ENCODE measurements around the gene MED10. TPM values are rescaled to one million over a fixed set of nuclear protein-coding genes. Genes with fewer than 3 reads are reported as not detected.

MED10 gene
- total and polyA plus RNA-seq, 7 donors, result 29.2 to 67.6 (median 38.4) TPM

- no peak overlapping the region for H3K27ac ChIP-seq
- WGBS, 2 donors, result 58 to 74% methylated on average over 5 of the region's 5 CpGs
- no peaks in the 10 kb centered on the region for H3K27me3 ChIP-seq
- no peaks in the 10 kb centered on the region for H3K36me3 ChIP-seq
- no peak overlapping the region for H3K4me3 ChIP-seq
- H3K9me3 ChIP-seq, result peaks cover 5 to 12% (median 7%) of the 10 kb centered on the region in 4 donors
- intact Hi-C loops (cut with DNase I), result no loop called here
- no peak for TF ChIP-seq EP300 (IDR thresholded peaks at IDR 0.05)
- no peak for TF ChIP-seq CTCF (IDR thresholded peaks at IDR 0.05)
- no peak for TF ChIP-seq POLR2AphosphoS5 (IDR thresholded peaks at IDR 0.05)
- TF ChIP-seq POLR2A (IDR thresholded peaks at IDR 0.05), result no peak
- no peaks in the 10 kb centered on the region for H3K4me1 ChIP-seq
- DNase-seq, result no peak
Measured at GRCh38 chr5:6326776-6327175, 51.6 kb downstream of the MED10 start.

GRCh38 chr5:6322163-6322713 is 56.1 kb downstream of the MED10 start:
- no peaks in the 10 kb centered on the region for H3K4me1 ChIP-seq
- H3K9me3 ChIP-seq, result peaks cover 0 to 5% (median 2%) of the 10 kb centered on the region in 4 donors
- 91 to 95% methylated on average over 21 of the region's 21 CpGs for WGBS, 2 donors
- intact Hi-C loops (cut with DNase I), result no loop called here
- no peak for DNase-seq
- H3K27me3 ChIP-seq, result no peaks in the 10 kb centered on the region
- H3K36me3 ChIP-seq, result no peaks in the 10 kb centered on the region
- no peak overlapping the region for H3K27ac ChIP-seq
- no peak overlapping the region for H3K4me3 ChIP-seq
- TF ChIP-seq CTCF (IDR thresholded peaks at IDR 0.05) (no peak), POLR2AphosphoS5 (IDR thresholded peaks at IDR 0.05) (no peak), POLR2A (IDR thresholded peaks at IDR 0.05) (no peak)

Other genes with a start within 250 kb of the MED10 start
- gene UBE2QL1, start 70.3 kb upstream of the MED10 start, total RNA-seq, result 1 to 10 TPM; 3.6 to 5.5 (median 5.0) TPM
- under 1 TPM; under 0.01 to 0.23 (median 0.22) TPM for gene UBE2QL1, start 70.3 kb upstream of the MED10 start, polyA plus RNA-seq